Measurements from ENCODE around the gene MYL5.

- TF ChIP-seq POLR2A (IDR thresholded peaks at IDR 0.05) = no peak
- TF ChIP-seq CTCF (IDR thresholded peaks at IDR 0.05) = no peak
- no peak for TF ChIP-seq POLR2AphosphoS5 (IDR thresholded peaks at IDR 0.05)
These were observed 5.3 kb downstream of the MYL5 start for GRCh38 chr4:679629-680028.

All from breast epithelium (tissue), 3 donors.